GM23248 (cell line): ENCODE data around the gene DUS2.
"Not testable (repeated sequence)": the region's sequence is repeated elsewhere in the genome, so short reads cannot be mapped to it uniquely, and the experiment has no call there.

ENCODE experiments used
- EZH2 ChIP-seq: fragments of 200-600 bp; sonication (generic); IDR thresholded peaks from 2 replicates; pipeline ENCODE4 v1.6.1; 2018; ENCODE audit warnings: antibody characterized with exemption, mild to moderate bottlenecking; ENCODE audit not compliant: insufficient read depth, poor library complexity, severe bottlenecking
- EZH2phosphoT487 ChIP-seq: fragments of 200-600 bp; sonication (generic); IDR thresholded peaks from 2 replicates; pipeline ENCODE4 v1.6.1; 2018; ENCODE audit warnings: antibody characterized with exemption, moderate library complexity, mild to moderate bottlenecking, low read depth; ENCODE audit not compliant: insufficient read depth

DNA sequence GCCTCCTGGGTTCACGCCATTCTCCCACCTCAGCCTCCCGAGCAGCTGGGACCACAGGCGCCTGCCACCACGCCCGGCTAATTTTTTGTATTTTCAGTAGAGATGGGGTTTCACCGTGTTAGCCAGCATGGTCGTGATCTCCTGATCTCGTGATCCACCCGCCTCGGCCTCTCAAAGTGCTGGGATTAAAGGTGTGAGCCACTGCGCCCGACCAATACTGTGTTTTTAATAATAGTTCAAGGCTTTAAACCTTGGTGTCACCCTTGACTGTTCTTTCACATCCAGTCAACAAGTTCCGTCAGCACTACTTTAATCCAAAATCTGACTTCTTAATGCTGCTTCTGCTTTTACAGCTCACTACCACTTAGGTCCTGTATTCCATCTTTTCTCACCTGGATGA is 95.9 kb downstream of the DUS2 start:
- TF ChIP-seq EZH2, EZH2phosphoT487: not testable (repeated sequence)
